ENCODE results near the gene GALNT2. TPM values are rescaled to one million over a fixed set of nuclear protein-coding genes. Genes with fewer than 3 reads are reported as not detected.

GALNT2 gene
- total and polyA plus RNA-seq, 2 experiments from 2014 or later: 17.8 to 48.3 TPM

DNA sequence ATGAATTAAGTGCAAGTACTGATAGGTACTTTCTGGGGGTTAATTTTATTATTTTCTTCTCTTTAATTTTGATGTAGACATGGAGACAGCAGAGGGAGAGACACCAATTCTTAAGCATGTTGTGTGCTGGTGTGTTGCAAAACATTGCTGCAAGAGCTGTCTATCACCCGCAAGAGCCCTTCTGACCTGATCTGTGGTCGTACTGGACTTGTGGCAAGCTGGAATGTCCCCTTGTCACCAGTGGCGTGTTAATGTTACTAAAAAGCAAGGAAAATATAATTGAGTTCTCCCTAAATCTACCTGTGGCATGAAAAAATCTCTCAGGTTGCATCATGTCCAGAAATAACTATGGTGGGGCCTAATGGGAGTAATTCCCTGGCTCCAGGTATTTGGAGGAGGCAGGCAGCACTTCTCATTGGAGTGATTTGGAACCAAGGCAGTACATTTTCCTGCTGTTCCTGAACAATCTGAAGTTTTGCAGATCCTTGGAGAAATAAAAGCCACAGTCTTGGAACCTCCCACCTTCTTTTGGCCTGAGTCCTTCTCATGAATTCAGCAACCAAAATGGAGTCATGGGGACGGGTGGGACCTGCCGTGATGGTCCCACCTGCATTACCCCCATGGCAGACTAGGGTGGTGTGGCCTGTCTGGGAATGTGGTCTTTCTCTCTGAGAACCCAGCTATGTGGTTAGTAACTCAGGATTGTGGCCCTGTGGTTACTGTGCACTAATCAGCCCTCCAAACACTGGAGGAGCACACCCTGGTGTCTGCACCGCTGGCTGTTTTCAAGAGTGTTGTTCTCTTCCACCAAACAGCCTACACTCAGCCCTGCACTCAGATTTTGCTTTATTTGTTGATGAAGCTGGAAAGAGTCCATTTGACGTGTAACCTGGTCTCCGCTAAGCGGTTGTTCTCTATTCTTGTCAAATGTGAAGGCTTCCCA, 57.4 kb downstream of the GALNT2 start:
- Histone ChIP-seq H3K4me2 (no peak overlapping the region), H3K36me3 (ENCODE audit: insufficient read depth) (no peaks in the 10 kb centered on the region), H3F3A (replicated peaks; ENCODE audit: low read depth) (no peaks in the 10 kb centered on the region), H2AFZ (no peak overlapping the region), H3K9me2 (ENCODE audit: insufficient read depth) (no peaks in the 10 kb centered on the region), H3K4me1 (ENCODE audit: insufficient read depth) (peaks cover 23% of the 10 kb centered on the region; the same call in 1 of the 2 replicates), H3K4me3 (no peak overlapping the region), H3K27ac (ENCODE audit: low read depth) (no peak overlapping the region), H4K20me1 (replicated peaks; ENCODE audit: insufficient read depth) (peaks cover 3% of the 10 kb centered on the region), H3K27me3 (ENCODE audit: insufficient read depth) (no peaks in the 10 kb centered on the region), H3K79me2 (replicated peaks; ENCODE audit: insufficient read depth) (peaks cover 78% of the 10 kb centered on the region)
- DNase-seq (ENCODE audit: low spot score) (no peak), ATAC-seq (no peak)
- Mint-ChIP-seq H3K27me3 (ENCODE audit: insufficient read depth, low read depth, poor library complexity) (peaks cover 11% of the 10 kb centered on the region), H3K36me3 (ENCODE audit: low read depth) (no peaks in the 10 kb centered on the region; the same call in 2 of the 3 replicates), H3K27ac (peak overlapping the region; percentile 21), H3K4me3 (no peak overlapping the region), H3K4me1 (peaks cover 65% of the 10 kb centered on the region), H3K9me3 (no peaks in the 10 kb centered on the region)
- TF ChIP-seq EZH2phosphoT487 (IDR thresholded peaks at IDR 0.05; ENCODE audit: unreplicated experiment) (no peak), NANOG (IDR thresholded peaks at IDR 0.05; ENCODE audit: borderline replicate concordance) (no peak), ZNF331 (CRISPR knock-in tag; IDR thresholded peaks at IDR 0.05; ENCODE audit: low read depth) (no peak), STAT1 (IDR thresholded peaks at IDR 0.05; ENCODE audit: unreplicated experiment) (no peak)
- TF ChIP-seq, protein P1, sequence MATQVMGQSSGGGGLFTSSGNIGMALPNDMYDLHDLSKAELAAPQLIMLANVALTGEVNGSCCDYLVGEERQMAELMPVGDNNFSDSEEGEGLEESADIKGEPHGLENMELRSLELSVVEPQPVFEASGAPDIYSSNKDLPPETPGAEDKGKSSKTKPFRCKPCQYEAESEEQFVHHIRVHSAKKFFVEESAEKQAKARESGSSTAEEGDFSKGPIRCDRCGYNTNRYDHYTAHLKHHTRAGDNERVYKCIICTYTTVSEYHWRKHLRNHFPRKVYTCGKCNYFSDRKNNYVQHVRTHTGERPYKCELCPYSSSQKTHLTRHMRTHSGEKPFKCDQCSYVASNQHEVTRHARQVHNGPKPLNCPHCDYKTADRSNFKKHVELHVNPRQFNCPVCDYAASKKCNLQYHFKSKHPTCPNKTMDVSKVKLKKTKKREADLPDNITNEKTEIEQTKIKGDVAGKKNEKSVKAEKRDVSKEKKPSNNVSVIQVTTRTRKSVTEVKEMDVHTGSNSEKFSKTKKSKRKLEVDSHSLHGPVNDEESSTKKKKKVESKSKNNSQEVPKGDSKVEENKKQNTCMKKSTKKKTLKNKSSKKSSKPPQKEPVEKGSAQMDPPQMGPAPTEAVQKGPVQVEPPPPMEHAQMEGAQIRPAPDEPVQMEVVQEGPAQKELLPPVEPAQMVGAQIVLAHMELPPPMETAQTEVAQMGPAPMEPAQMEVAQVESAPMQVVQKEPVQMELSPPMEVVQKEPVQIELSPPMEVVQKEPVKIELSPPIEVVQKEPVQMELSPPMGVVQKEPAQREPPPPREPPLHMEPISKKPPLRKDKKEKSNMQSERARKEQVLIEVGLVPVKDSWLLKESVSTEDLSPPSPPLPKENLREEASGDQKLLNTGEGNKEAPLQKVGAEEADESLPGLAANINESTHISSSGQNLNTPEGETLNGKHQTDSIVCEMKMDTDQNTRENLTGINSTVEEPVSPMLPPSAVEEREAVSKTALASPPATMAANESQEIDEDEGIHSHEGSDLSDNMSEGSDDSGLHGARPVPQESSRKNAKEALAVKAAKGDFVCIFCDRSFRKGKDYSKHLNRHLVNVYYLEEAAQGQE (IDR thresholded peaks at IDR 0.05; ENCODE audit: unreplicated experiment): no peak

DNA sequence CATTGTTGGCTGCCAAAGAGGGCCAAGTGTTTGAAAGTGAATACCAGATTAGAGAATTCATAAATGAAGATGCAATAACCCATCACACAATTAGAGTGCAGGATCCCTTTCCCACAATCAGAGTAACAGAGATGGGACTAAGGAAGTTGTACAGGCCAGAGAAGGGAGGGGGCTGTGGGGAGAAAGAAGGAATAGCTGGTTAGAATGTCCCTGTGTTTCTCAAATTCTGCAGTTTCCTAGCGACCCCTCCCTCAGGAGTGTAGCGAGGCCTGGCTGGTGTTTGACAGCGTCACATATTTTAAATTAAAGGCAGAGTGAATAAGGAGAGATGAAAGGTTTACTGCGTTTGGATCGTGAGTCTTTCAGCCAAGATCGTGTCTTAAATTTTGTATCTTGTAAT, 58.1 kb downstream of the GALNT2 start:
- Histone ChIP-seq H3F3A (replicated peaks; ENCODE audit: low read depth) (no peaks in the 10 kb centered on the region), H3K4me2 (no peak overlapping the region), H3K4me1 (ENCODE audit: insufficient read depth) (peaks cover 23% of the 10 kb centered on the region; the same call in 1 of the 2 replicates), H3K36me3 (ENCODE audit: insufficient read depth) (no peaks in the 10 kb centered on the region), H2AFZ (no peak overlapping the region), H3K79me2 (replicated peaks; ENCODE audit: insufficient read depth) (peaks cover 76% of the 10 kb centered on the region), H3K27me3 (ENCODE audit: insufficient read depth) (no peaks in the 10 kb centered on the region), H3K4me3 (no peak overlapping the region), H4K20me1 (replicated peaks; ENCODE audit: insufficient read depth) (peaks cover 3% of the 10 kb centered on the region), H3K9me2 (ENCODE audit: insufficient read depth) (no peaks in the 10 kb centered on the region), H3K27ac (ENCODE audit: low read depth) (no peak overlapping the region)
- Mint-ChIP-seq H3K9me3 (no peaks in the 10 kb centered on the region), H3K27me3 (ENCODE audit: insufficient read depth, low read depth, poor library complexity) (peaks cover 8% of the 10 kb centered on the region), H3K4me3 (no peak overlapping the region), H3K27ac (no peak overlapping the region), H3K4me1 (peaks cover 62% of the 10 kb centered on the region), H3K36me3 (ENCODE audit: low read depth) (peaks cover 2% of the 10 kb centered on the region; the same call in 2 of the 3 replicates)
- no peak for ATAC-seq
- DNase-seq (ENCODE audit: low spot score): no peak
- TF ChIP-seq JUNB (IDR thresholded peaks at IDR 0.05; ENCODE audit: unreplicated experiment) (no peak), NANOG (IDR thresholded peaks at IDR 0.05; ENCODE audit: borderline replicate concordance) (no peak), ZNF331 (CRISPR knock-in tag; IDR thresholded peaks at IDR 0.05; ENCODE audit: low read depth) (no peak)
- TF ChIP-seq, protein P2, sequence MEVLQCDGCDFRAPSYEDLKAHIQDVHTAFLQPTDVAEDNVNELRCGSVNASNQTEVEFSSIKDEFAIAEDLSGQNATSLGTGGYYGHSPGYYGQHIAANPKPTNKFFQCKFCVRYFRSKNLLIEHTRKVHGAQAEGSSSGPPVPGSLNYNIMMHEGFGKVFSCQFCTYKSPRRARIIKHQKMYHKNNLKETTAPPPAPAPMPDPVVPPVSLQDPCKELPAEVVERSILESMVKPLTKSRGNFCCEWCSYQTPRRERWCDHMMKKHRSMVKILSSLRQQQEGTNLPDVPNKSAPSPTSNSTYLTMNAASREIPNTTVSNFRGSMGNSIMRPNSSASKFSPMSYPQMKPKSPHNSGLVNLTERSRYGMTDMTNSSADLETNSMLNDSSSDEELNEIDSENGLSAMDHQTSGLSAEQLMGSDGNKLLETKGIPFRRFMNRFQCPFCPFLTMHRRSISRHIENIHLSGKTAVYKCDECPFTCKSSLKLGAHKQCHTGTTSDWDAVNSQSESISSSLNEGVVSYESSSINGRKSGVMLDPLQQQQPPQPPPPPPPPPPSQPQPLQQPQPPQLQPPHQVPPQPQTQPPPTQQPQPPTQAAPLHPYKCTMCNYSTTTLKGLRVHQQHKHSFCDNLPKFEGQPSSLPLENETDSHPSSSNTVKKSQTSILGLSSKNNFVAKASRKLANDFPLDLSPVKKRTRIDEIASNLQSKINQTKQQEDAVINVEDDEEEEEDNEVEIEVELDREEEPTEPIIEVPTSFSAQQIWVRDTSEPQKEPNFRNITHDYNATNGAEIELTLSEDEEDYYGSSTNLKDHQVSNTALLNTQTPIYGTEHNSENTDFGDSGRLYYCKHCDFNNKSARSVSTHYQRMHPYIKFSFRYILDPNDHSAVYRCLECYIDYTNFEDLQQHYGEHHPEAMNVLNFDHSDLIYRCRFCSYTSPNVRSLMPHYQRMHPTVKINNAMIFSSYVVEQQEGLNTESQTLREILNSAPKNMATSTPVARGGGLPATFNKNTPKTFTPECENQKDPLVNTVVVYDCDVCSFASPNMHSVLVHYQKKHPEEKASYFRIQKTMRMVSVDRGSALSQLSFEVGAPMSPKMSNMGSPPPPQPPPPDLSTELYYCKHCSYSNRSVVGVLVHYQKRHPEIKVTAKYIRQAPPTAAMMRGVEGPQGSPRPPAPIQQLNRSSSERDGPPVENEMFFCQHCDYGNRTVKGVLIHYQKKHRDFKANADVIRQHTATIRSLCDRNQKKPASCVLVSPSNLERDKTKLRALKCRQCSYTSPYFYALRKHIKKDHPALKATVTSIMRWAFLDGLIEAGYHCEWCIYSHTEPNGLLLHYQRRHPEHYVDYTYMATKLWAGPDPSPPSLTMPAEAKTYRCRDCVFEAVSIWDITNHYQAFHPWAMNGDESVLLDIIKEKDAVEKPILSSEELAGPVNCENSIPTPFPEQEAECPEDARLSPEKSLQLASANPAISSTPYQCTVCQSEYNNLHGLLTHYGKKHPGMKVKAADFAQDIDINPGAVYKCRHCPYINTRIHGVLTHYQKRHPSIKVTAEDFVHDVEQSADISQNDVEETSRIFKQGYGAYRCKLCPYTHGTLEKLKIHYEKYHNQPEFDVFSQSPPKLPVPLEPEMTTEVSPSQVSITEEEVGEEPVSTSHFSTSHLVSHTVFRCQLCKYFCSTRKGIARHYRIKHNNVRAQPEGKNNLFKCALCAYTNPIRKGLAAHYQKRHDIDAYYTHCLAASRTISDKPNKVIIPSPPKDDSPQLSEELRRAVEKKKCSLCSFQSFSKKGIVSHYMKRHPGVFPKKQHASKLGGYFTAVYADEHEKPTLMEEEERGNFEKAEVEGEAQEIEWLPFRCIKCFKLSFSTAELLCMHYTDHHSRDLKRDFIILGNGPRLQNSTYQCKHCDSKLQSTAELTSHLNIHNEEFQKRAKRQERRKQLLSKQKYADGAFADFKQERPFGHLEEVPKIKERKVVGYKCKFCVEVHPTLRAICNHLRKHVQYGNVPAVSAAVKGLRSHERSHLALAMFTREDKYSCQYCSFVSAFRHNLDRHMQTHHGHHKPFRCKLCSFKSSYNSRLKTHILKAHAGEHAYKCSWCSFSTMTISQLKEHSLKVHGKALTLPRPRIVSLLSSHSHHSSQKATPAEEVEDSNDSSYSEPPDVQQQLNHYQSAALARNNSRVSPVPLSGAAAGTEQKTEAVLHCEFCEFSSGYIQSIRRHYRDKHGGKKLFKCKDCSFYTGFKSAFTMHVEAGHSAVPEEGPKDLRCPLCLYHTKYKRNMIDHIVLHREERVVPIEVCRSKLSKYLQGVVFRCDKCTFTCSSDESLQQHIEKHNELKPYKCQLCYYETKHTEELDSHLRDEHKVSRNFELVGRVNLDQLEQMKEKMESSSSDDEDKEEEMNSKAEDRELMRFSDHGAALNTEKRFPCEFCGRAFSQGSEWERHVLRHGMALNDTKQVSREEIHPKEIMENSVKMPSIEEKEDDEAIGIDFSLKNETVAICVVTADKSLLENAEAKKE (CRISPR knock-in tag; IDR thresholded peaks at IDR 0.05): no peak
- TF ChIP-seq, protein P3, sequence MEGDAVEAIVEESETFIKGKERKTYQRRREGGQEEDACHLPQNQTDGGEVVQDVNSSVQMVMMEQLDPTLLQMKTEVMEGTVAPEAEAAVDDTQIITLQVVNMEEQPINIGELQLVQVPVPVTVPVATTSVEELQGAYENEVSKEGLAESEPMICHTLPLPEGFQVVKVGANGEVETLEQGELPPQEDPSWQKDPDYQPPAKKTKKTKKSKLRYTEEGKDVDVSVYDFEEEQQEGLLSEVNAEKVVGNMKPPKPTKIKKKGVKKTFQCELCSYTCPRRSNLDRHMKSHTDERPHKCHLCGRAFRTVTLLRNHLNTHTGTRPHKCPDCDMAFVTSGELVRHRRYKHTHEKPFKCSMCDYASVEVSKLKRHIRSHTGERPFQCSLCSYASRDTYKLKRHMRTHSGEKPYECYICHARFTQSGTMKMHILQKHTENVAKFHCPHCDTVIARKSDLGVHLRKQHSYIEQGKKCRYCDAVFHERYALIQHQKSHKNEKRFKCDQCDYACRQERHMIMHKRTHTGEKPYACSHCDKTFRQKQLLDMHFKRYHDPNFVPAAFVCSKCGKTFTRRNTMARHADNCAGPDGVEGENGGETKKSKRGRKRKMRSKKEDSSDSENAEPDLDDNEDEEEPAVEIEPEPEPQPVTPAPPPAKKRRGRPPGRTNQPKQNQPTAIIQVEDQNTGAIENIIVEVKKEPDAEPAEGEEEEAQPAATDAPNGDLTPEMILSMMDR (conservative IDR thresholded peaks at IDR 0.05; ENCODE audit: low read depth in 2 of 2): no peak

All from GM23338 (cell line).